ENCODE data around the gene TPX2.

GRCh38 chr20:31844737-31845299 lies 105.7 kb downstream of the TPX2 start:
- TF ChIP-seq, protein P1, sequence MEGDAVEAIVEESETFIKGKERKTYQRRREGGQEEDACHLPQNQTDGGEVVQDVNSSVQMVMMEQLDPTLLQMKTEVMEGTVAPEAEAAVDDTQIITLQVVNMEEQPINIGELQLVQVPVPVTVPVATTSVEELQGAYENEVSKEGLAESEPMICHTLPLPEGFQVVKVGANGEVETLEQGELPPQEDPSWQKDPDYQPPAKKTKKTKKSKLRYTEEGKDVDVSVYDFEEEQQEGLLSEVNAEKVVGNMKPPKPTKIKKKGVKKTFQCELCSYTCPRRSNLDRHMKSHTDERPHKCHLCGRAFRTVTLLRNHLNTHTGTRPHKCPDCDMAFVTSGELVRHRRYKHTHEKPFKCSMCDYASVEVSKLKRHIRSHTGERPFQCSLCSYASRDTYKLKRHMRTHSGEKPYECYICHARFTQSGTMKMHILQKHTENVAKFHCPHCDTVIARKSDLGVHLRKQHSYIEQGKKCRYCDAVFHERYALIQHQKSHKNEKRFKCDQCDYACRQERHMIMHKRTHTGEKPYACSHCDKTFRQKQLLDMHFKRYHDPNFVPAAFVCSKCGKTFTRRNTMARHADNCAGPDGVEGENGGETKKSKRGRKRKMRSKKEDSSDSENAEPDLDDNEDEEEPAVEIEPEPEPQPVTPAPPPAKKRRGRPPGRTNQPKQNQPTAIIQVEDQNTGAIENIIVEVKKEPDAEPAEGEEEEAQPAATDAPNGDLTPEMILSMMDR (tag by site-specific recombination; IDR thresholded peaks at IDR 0.05): no peak
- TF ChIP-seq, protein P2, sequence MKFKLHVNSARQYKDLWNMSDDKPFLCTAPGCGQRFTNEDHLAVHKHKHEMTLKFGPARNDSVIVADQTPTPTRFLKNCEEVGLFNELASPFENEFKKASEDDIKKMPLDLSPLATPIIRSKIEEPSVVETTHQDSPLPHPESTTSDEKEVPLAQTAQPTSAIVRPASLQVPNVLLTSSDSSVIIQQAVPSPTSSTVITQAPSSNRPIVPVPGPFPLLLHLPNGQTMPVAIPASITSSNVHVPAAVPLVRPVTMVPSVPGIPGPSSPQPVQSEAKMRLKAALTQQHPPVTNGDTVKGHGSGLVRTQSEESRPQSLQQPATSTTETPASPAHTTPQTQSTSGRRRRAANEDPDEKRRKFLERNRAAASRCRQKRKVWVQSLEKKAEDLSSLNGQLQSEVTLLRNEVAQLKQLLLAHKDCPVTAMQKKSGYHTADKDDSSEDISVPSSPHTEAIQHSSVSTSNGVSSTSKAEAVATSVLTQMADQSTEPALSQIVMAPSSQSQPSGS (tag by site-specific recombination; IDR thresholded peaks at IDR 0.05; ENCODE audit: low read depth): no peak
- TF ChIP-seq ZNF274 (IDR thresholded peaks at IDR 0.05; ENCODE audit: low read length): no peak
- TF ChIP-seq ZNF274 (tag by site-specific recombination; IDR thresholded peaks at IDR 0.05; ENCODE audit: borderline replicate concordance): no peak
- no peak for TF ChIP-seq SP2 (tag by site-specific recombination; IDR thresholded peaks at IDR 0.05)
- TF ChIP-seq YY1 (tag by site-specific recombination; IDR thresholded peaks at IDR 0.05): no peak
- TF ChIP-seq, protein P3, sequence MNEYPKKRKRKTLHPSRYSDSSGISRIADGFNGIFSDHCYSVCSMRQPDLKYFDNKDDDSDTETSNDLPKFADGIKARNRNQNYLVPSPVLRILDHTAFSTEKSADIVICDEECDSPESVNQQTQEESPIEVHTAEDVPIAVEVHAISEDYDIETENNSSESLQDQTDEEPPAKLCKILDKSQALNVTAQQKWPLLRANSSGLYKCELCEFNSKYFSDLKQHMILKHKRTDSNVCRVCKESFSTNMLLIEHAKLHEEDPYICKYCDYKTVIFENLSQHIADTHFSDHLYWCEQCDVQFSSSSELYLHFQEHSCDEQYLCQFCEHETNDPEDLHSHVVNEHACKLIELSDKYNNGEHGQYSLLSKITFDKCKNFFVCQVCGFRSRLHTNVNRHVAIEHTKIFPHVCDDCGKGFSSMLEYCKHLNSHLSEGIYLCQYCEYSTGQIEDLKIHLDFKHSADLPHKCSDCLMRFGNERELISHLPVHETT (tag by site-specific recombination; IDR thresholded peaks at IDR 0.05): no peak
- no peak for TF ChIP-seq SP3 (tag by site-specific recombination; IDR thresholded peaks at IDR 0.05)
- TF ChIP-seq, protein P4, sequence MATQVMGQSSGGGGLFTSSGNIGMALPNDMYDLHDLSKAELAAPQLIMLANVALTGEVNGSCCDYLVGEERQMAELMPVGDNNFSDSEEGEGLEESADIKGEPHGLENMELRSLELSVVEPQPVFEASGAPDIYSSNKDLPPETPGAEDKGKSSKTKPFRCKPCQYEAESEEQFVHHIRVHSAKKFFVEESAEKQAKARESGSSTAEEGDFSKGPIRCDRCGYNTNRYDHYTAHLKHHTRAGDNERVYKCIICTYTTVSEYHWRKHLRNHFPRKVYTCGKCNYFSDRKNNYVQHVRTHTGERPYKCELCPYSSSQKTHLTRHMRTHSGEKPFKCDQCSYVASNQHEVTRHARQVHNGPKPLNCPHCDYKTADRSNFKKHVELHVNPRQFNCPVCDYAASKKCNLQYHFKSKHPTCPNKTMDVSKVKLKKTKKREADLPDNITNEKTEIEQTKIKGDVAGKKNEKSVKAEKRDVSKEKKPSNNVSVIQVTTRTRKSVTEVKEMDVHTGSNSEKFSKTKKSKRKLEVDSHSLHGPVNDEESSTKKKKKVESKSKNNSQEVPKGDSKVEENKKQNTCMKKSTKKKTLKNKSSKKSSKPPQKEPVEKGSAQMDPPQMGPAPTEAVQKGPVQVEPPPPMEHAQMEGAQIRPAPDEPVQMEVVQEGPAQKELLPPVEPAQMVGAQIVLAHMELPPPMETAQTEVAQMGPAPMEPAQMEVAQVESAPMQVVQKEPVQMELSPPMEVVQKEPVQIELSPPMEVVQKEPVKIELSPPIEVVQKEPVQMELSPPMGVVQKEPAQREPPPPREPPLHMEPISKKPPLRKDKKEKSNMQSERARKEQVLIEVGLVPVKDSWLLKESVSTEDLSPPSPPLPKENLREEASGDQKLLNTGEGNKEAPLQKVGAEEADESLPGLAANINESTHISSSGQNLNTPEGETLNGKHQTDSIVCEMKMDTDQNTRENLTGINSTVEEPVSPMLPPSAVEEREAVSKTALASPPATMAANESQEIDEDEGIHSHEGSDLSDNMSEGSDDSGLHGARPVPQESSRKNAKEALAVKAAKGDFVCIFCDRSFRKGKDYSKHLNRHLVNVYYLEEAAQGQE (tag by site-specific recombination; IDR thresholded peaks at IDR 0.05): no peak
- no peak for TF ChIP-seq ZXDB (tag by site-specific recombination; IDR thresholded peaks at IDR 0.05)
- TF ChIP-seq ZNF677 (tag by site-specific recombination; IDR thresholded peaks at IDR 0.05): no peak
- no peak for TF ChIP-seq ZSCAN16 (tag by site-specific recombination; IDR thresholded peaks at IDR 0.05)
